ENCODE results near the gene MYOCD. TPM values are rescaled to one million over a fixed set of nuclear protein-coding genes. Genes with fewer than 3 reads are reported as not detected.

Gene MYOCD
- total RNA-seq, 1 experiment from 2014 or later: 1.2 TPM

DNA sequence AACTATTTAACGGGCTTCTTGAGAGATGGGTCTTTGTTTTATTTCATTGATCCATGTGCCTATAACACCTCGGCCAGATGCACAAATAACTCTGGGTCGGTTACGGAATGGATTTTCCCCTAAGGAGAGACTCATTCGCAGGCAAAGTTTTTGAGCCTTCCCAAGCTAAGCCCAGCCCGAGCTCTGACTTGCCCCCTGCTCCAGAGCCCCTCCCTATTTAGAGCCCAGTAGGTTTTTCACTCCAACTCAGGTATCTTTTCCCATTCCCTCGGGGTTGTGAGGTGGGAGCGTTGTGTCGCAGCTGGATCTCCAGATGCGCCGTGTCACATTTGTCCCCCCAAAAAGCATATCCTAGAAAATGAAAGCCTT is 812 bp upstream of the MYOCD start:
- Mint-ChIP-seq H3K4me1 (peaks cover 10% of the 10 kb centered on the region; the same call in 1 of the 2 replicates), H3K27me3 (ENCODE audit: low read depth) (peaks cover 39% of the 10 kb centered on the region), H3K9me3 (no peaks in the 10 kb centered on the region), H3K27ac (no peak overlapping the region), H3K4me3 (peak overlapping the region; percentile 81), H3K36me3 (no peaks in the 10 kb centered on the region)
- TF ChIP-seq, protein P1, sequence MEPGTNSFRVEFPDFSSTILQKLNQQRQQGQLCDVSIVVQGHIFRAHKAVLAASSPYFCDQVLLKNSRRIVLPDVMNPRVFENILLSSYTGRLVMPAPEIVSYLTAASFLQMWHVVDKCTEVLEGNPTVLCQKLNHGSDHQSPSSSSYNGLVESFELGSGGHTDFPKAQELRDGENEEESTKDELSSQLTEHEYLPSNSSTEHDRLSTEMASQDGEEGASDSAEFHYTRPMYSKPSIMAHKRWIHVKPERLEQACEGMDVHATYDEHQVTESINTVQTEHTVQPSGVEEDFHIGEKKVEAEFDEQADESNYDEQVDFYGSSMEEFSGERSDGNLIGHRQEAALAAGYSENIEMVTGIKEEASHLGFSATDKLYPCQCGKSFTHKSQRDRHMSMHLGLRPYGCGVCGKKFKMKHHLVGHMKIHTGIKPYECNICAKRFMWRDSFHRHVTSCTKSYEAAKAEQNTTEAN (CRISPR knock-in tag; IDR thresholded peaks at IDR 0.05): no peak
- no peak for TF ChIP-seq ATF6 (CRISPR knock-in tag; IDR thresholded peaks at IDR 0.05)
- no peak for TF ChIP-seq ERG (CRISPR knock-in tag; IDR thresholded peaks at IDR 0.05)
- no peak for TF ChIP-seq E2F1 (CRISPR knock-in tag; IDR thresholded peaks at IDR 0.05)
- TF ChIP-seq MLX (CRISPR knock-in tag; IDR thresholded peaks at IDR 0.05): no peak
- no peak for TF ChIP-seq CBFB (CRISPR knock-in tag; IDR thresholded peaks at IDR 0.05; ENCODE audit: low read depth)
- no peak for TF ChIP-seq FOXP1 (CRISPR knock-in tag; IDR thresholded peaks at IDR 0.05; ENCODE audit: borderline replicate concordance)
- TF ChIP-seq GTF2I (CRISPR knock-in tag; conservative IDR thresholded peaks at IDR 0.05): no peak
- no peak for TF ChIP-seq ZNF512 (CRISPR knock-in tag; IDR thresholded peaks at IDR 0.05; ENCODE audit: borderline replicate concordance)
- no peak for TF ChIP-seq RELA (CRISPR knock-in tag; IDR thresholded peaks at IDR 0.05; ENCODE audit: borderline replicate concordance)
- TF ChIP-seq AR (CRISPR knock-in tag; IDR thresholded peaks at IDR 0.05): no peak
- TF ChIP-seq SMAD3 (CRISPR knock-in tag; IDR thresholded peaks at IDR 0.05; ENCODE audit: borderline replicate concordance): no peak
- TF ChIP-seq ZNF138 (CRISPR knock-in tag; conservative IDR thresholded peaks at IDR 0.05): no peak
- TF ChIP-seq TEAD1 (CRISPR knock-in tag; IDR thresholded peaks at IDR 0.05): no peak
- TF ChIP-seq, protein P2, sequence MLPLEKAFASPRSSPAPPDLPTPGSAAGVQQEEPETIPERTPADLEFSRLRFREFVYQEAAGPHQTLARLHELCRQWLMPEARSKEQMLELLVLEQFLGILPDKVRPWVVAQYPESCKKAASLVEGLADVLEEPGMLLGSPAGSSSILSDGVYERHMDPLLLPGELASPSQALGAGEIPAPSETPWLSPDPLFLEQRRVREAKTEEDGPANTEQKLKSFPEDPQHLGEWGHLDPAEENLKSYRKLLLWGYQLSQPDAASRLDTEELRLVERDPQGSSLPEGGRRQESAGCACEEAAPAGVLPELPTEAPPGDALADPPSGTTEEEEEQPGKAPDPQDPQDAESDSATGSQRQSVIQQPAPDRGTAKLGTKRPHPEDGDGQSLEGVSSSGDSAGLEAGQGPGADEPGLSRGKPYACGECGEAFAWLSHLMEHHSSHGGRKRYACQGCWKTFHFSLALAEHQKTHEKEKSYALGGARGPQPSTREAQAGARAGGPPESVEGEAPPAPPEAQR (CRISPR knock-in tag; IDR thresholded peaks at IDR 0.05): no peak
- TF ChIP-seq ZNF263 (CRISPR knock-in tag; IDR thresholded peaks at IDR 0.05; ENCODE audit: low read depth): no peak
- TF ChIP-seq AFF4 (CRISPR knock-in tag; IDR thresholded peaks at IDR 0.05; ENCODE audit: borderline replicate concordance): no peak
- TF ChIP-seq, protein P3, sequence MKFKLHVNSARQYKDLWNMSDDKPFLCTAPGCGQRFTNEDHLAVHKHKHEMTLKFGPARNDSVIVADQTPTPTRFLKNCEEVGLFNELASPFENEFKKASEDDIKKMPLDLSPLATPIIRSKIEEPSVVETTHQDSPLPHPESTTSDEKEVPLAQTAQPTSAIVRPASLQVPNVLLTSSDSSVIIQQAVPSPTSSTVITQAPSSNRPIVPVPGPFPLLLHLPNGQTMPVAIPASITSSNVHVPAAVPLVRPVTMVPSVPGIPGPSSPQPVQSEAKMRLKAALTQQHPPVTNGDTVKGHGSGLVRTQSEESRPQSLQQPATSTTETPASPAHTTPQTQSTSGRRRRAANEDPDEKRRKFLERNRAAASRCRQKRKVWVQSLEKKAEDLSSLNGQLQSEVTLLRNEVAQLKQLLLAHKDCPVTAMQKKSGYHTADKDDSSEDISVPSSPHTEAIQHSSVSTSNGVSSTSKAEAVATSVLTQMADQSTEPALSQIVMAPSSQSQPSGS (CRISPR knock-in tag; IDR thresholded peaks at IDR 0.05; ENCODE audit: borderline replicate concordance, low read depth): no peak
- TF ChIP-seq NR2C2 (CRISPR knock-in tag; IDR thresholded peaks at IDR 0.05): no peak
- POLR2A ChIA-PET: interaction anchor here (1.7 kb wide), 1 partner anchor 322 kb away, joined by 7 read pairs; no protein-coding TSS in a partner anchor
- CTCF ChIA-PET: interaction anchor here (0.5 to 6.5 kb wide), 9 partner anchors 11 to 447 kb away, joined by 3 to 75 read pairs (median 8); no protein-coding TSS in a partner anchor
- ATAC-seq (0 out of 2 replicates have a peak, but pooled peaks have one; percentile 3), DNase-seq (ENCODE audit: low spot score) (no peak)
